GM12891 (cell line): ENCODE data around the gene HAPLN1.

Experiments used
- POLR2A ChIP-seq: IDR thresholded peaks from 2 replicates; pipeline ENCODE4 v1.6.1; 2011; ENCODE audit warnings: low read depth, low read length, control low read depth
- POLR2AphosphoS5 ChIP-seq: IDR thresholded peaks from 2 replicates; pipeline ENCODE4 v1.6.1; 2011; ENCODE audit warnings: low read depth, low read length, control low read depth

GRCh38 chr5:83590966-83591365 is 129.7 kb downstream of the HAPLN1 start:
- no peak for TF ChIP-seq POLR2A
- TF ChIP-seq POLR2AphosphoS5: no peak
